ENCODE measurements around the gene RMND1. TPM values are rescaled to one million over a fixed set of nuclear protein-coding genes. Genes with fewer than 3 reads are reported as not detected.
"Not testable (repeated sequence)": the region's sequence is repeated elsewhere in the genome, so short reads cannot be mapped to it uniquely, and the experiment has no call there.

The RMND1 gene
- total RNA-seq, 2 donors from 2014 or later: 19.2 to 27.3 TPM

- Mint-ChIP-seq H3K9me3 (no peaks in the 10 kb centered on the region), H3K27me3 (peaks cover 0 to 3% of the 10 kb centered on the region in 2 donors), H3K4me3 (peak overlapping the region; percentile 78), H3K36me3 (no peaks in the 10 kb centered on the region), H3K4me1 (ENCODE audit: low read depth in 2 of 2) (peaks cover 24 to 25% of the 10 kb centered on the region in 2 donors), H3K27ac (peak overlapping the region; percentile 89 to 95)
- no peak for DNase-seq (ENCODE audit: low spot score)
- peak in 1 of 2 donors; percentile 54 for ATAC-seq
These were observed 29.9 kb upstream of the RMND1 start for GRCh38 chr6:151481786-151482185.

GRCh38 chr6:151478670-151479069 is 26.7 kb upstream of the RMND1 start:
- ATAC-seq (no peak), DNase-seq (ENCODE audit: low spot score) (no peak)
- H3K27ac Mint-ChIP-seq: no peak overlapping the region
- no peaks in the 10 kb centered on the region for H3K36me3 Mint-ChIP-seq
- no peaks in the 10 kb centered on the region for H3K9me3 Mint-ChIP-seq
- no peak overlapping the region for H3K4me3 Mint-ChIP-seq
- no peaks in the 10 kb centered on the region for H3K27me3 Mint-ChIP-seq
- peaks cover 23% of the 10 kb centered on the region in 2 donors for H3K4me1 Mint-ChIP-seq (ENCODE audit: low read depth in 2 of 2)

GRCh38 chr6:151477726-151478125 is 25.8 kb upstream of the RMND1 start:
- Mint-ChIP-seq H3K27ac (no peak overlapping the region), H3K4me1 (ENCODE audit: low read depth in 2 of 2) (peaks cover 19 to 22% of the 10 kb centered on the region in 2 donors), H3K36me3 (no peaks in the 10 kb centered on the region), H3K27me3 (no peaks in the 10 kb centered on the region), H3K4me3 (no peak overlapping the region), H3K9me3 (no peaks in the 10 kb centered on the region)
- DNase-seq (ENCODE audit: low spot score) (no peak), ATAC-seq (no peak)

- Mint-ChIP-seq H3K27ac (peak overlapping the region in 1 of 2 donors; percentile 27), H3K9me3 (no peaks in the 10 kb centered on the region), H3K36me3 (no peaks in the 10 kb centered on the region), H3K4me3 (peak overlapping the region; percentile 48), H3K27me3 (no peaks in the 10 kb centered on the region), H3K4me1 (ENCODE audit: low read depth in 2 of 2) (peaks cover 4 to 5% of the 10 kb centered on the region in 2 donors)
- DNase-seq (ENCODE audit: low spot score) (no peak), ATAC-seq (no peak)
These were observed 24.0 kb upstream of the RMND1 start for GRCh38 chr6:151475653-151476523.

GRCh38 chr6:151464702-151465101 is 12.8 kb upstream of the RMND1 start:
- DNase-seq (ENCODE audit: low spot score): no peak
- ATAC-seq: no peak
- no peaks in the 10 kb centered on the region for H3K9me3 Mint-ChIP-seq
- peak overlapping the region in 1 of 2 donors; percentile 13 for H3K27ac Mint-ChIP-seq
- peaks cover 9 to 10% of the 10 kb centered on the region in 2 donors for H3K4me1 Mint-ChIP-seq (ENCODE audit: low read depth in 2 of 2)
- peaks cover 11% of the 10 kb centered on the region for H3K36me3 Mint-ChIP-seq
- H3K27me3 Mint-ChIP-seq: no peaks in the 10 kb centered on the region
- no peak overlapping the region for H3K4me3 Mint-ChIP-seq

GRCh38 chr6:151461673-151462072 is 9.7 kb upstream of the RMND1 start:
- Mint-ChIP-seq H3K27ac (no peak overlapping the region), H3K36me3 (peaks cover 7% of the 10 kb centered on the region), H3K9me3 (no peaks in the 10 kb centered on the region), H3K27me3 (no peaks in the 10 kb centered on the region), H3K4me1 (ENCODE audit: low read depth in 2 of 2) (peaks cover 5 to 12% of the 10 kb centered on the region in 2 donors), H3K4me3 (no peak overlapping the region)
- ATAC-seq (no peak), DNase-seq (ENCODE audit: low spot score) (no peak)

GRCh38 chr6:151455751-151456398 is 3.9 kb upstream of the RMND1 start:
- not testable (repeated sequence) for ATAC-seq; H3K27me3 Mint-ChIP-seq; DNase-seq (ENCODE audit: low spot score); H3K4me3 Mint-ChIP-seq; H3K9me3 Mint-ChIP-seq; H3K36me3 Mint-ChIP-seq; H3K27ac Mint-ChIP-seq
- H3K4me1 Mint-ChIP-seq (ENCODE audit: low read depth in 2 of 2): peaks cover 13 to 26% of the 10 kb centered on the region in 2 donors

- Mint-ChIP-seq H3K27me3 (no peaks in the 10 kb centered on the region), H3K9me3 (no peaks in the 10 kb centered on the region), H3K4me1 (ENCODE audit: low read depth in 2 of 2) (peaks cover 19 to 33% of the 10 kb centered on the region in 2 donors), H3K36me3 (no peaks in the 10 kb centered on the region), H3K4me3 (peak overlapping the region; percentile 91), H3K27ac (peak overlapping the region; percentile 79 to 85)
- DNase-seq (ENCODE audit: low spot score) (no peak), ATAC-seq (no peak)
These were observed 963 bp upstream of the RMND1 start for GRCh38 chr6:151452750-151453427.

- H3K4me1 Mint-ChIP-seq (ENCODE audit: low read depth in 2 of 2): peaks cover 17 to 33% of the 10 kb centered on the region in 2 donors
- ATAC-seq: no peak
- peak overlapping the region; percentile 79 to 85 for H3K27ac Mint-ChIP-seq
- DNase-seq (ENCODE audit: low spot score): no peak
- peak overlapping the region; percentile 91 for H3K4me3 Mint-ChIP-seq
- H3K9me3 Mint-ChIP-seq: no peaks in the 10 kb centered on the region
- H3K27me3 Mint-ChIP-seq: no peaks in the 10 kb centered on the region
- H3K36me3 Mint-ChIP-seq: no peaks in the 10 kb centered on the region
These were observed 443 bp downstream of the RMND1 start for GRCh38 chr6:151451417-151451949.

- Mint-ChIP-seq H3K27ac (peak overlapping the region; percentile 79 to 85), H3K4me3 (peak overlapping the region; percentile 91), H3K4me1 (ENCODE audit: low read depth in 2 of 2) (peaks cover 17 to 33% of the 10 kb centered on the region in 2 donors)
- ATAC-seq; H3K27me3 Mint-ChIP-seq; H3K36me3 Mint-ChIP-seq; DNase-seq (ENCODE audit: low spot score); H3K9me3 Mint-ChIP-seq: not testable (repeated sequence)
These were observed 998 bp downstream of the RMND1 start for GRCh38 chr6:151450928-151451327.

- Mint-ChIP-seq H3K36me3 (peaks cover 4% of the 10 kb centered on the region), H3K27me3 (no peaks in the 10 kb centered on the region), H3K27ac (no peak overlapping the region), H3K9me3 (no peaks in the 10 kb centered on the region), H3K4me3 (no peak overlapping the region), H3K4me1 (ENCODE audit: low read depth in 2 of 2) (peaks cover 17 to 28% of the 10 kb centered on the region in 2 donors)
- DNase-seq (ENCODE audit: low spot score) (no peak), ATAC-seq (no peak)
These were observed 3.3 kb downstream of the RMND1 start for GRCh38 chr6:151448623-151449022.

- Mint-ChIP-seq H3K4me1 (ENCODE audit: low read depth in 2 of 2) (peaks cover 18 to 27% of the 10 kb centered on the region in 2 donors), H3K9me3 (no peaks in the 10 kb centered on the region), H3K27me3 (no peaks in the 10 kb centered on the region), H3K27ac (no peak overlapping the region), H3K36me3 (peaks cover 6% of the 10 kb centered on the region), H3K4me3 (no peak overlapping the region)
- no peak for ATAC-seq
- no peak for DNase-seq (ENCODE audit: low spot score)
These were observed 4.7 kb downstream of the RMND1 start for GRCh38 chr6:151447237-151447636.

- Mint-ChIP-seq H3K4me3 (no peak overlapping the region), H3K36me3 (peaks cover 6% of the 10 kb centered on the region), H3K27ac (no peak overlapping the region), H3K9me3 (no peaks in the 10 kb centered on the region), H3K27me3 (no peaks in the 10 kb centered on the region), H3K4me1 (ENCODE audit: low read depth in 2 of 2) (peaks cover 20 to 22% of the 10 kb centered on the region in 2 donors)
- DNase-seq (ENCODE audit: low spot score): no peak
- no peak for ATAC-seq
These were observed 6.4 kb downstream of the RMND1 start for GRCh38 chr6:151445482-151445881.
